SK-N-SH (cell line): ENCODE measurements around the gene SLC37A1. TPM values are rescaled to one million over a fixed set of nuclear protein-coding genes. Genes with fewer than 3 reads are reported as not detected.

Experiments
- CTCF ChIA-PET: fragments of 300-600, 350-600 bp; formaldehyde crosslinking; extraction: SDS; loops from one replicate; lab custom pipeline; 2021; lab: Yijun Ruan, JAX
- POLR2A ChIA-PET: fragments of 350-600 bp; sonication (Branson Sonifier 250); formaldehyde crosslinking; extraction: SDS; loops from one replicate; lab custom pipeline; 2020; ENCODE audit warnings: antibody characterized with exemption, inconsistent platforms; lab: Yijun Ruan, JAX
- DNase-seq: peaks from one replicate; pipeline ENCODE4 v3.0.0; 2012
- H2AFZ ChIP-seq: fragments of 200-600 bp; sonication (generic); 2 replicates; pipeline ENCODE4 v1.8.1; 2016; ENCODE audit warnings: antibody characterized with exemption, mild to moderate bottlenecking, low read depth
- H3F3A ChIP-seq: fragments of 200-600 bp; sonication (generic); replicated peaks from 2 replicates; pipeline ENCODE3; 2016; ENCODE audit warnings: antibody characterized with exemption, mild to moderate bottlenecking; ENCODE audit not compliant: insufficient read depth
- H3K27ac ChIP-seq, 2 experiments: fragments of 200-500 bp in 1 of 2; fragments of 200-600 bp in 1 of 2; sonication (Bioruptor generic) in 1 of 2; sonication (generic), shearing (Covaris generic) in 1 of 2; 2 replicates each; pipeline versions ENCODE4 v1.5.1 to v1.6.1; 2014 to 2016; ENCODE audit warnings: low read depth in 2 of 2, inconsistent platforms in 1 of 2, low read length in 1 of 2, mild to moderate bottlenecking in 1 of 2, mixed read lengths in 1 of 2
- H3K27me3 ChIP-seq: fragments of 200-600 bp; sonication (generic), shearing (Covaris generic); 2 replicates; pipeline ENCODE4 v1.6.1; 2016; ENCODE audit warnings: mixed run types; ENCODE audit not compliant: insufficient read depth
- H3K36me3 ChIP-seq, 2 experiments: fragments of 200-500 bp in 1 of 2; fragments of 200-600 bp in 1 of 2; sonication (Bioruptor generic) in 1 of 2; sonication (generic) in 1 of 2; replicated peaks in 1 of 2; 2 replicates each; pipeline versions ENCODE3 to v1.5.1; 2014 to 2016; ENCODE audit warnings: low read length in 1 of 2, mild to moderate bottlenecking in 1 of 2; ENCODE audit not compliant: insufficient read depth in 2 of 2, control insufficient read depth in 1 of 2
- H3K4me1 ChIP-seq, 2 experiments: fragments of 200-500 bp in 1 of 2; fragments of 200-600 bp in 1 of 2; sonication (Bioruptor generic) in 1 of 2; sonication (generic), shearing (Covaris generic) in 1 of 2; 2 replicates each; pipeline versions ENCODE4 v1.5.1 to v1.6.1; 2014 to 2016; ENCODE audit warnings: low read depth in 1 of 2, low read length in 1 of 2, mixed run types in 1 of 2; ENCODE audit not compliant: insufficient read depth in 2 of 2, control insufficient read depth in 1 of 2
- H3K4me2 ChIP-seq: fragments of 200-600 bp; sonication (generic), shearing (Covaris generic); 2 replicates; pipeline ENCODE4 v1.6.1; 2017; ENCODE audit warnings: mixed run types
- H3K4me3 ChIP-seq, 2 experiments: fragments of 200-500 bp in 1 of 2; fragments of 200-600 bp in 1 of 2; sonication (Bioruptor generic) in 1 of 2; sonication (generic), shearing (Covaris generic) in 1 of 2; 2 replicates each; pipeline versions ENCODE4 v1.5.1 to v1.8.1; 2014 to 2016; ENCODE audit warnings: low read depth in 2 of 2, inconsistent platforms in 1 of 2, low read length in 1 of 2, mild to moderate bottlenecking in 1 of 2, mixed read lengths in 1 of 2, moderate library complexity in 1 of 2
- H3K79me2 ChIP-seq: fragments of 200-600 bp; sonication (generic); 2 replicates; pipeline ENCODE4 v1.8.1; 2017; ENCODE audit warnings: mild to moderate bottlenecking; ENCODE audit not compliant: insufficient read depth
- H3K9ac ChIP-seq: fragments of 200-600 bp; sonication (generic); 2 replicates; pipeline ENCODE4 v1.6.1; 2017; ENCODE audit warnings: mixed run types
- H3K9me2 ChIP-seq: fragments of 200-600 bp; sonication (generic); 2 replicates; pipeline ENCODE4 v1.6.1; 2017; ENCODE audit warnings: mixed run types
- H3K9me3 ChIP-seq: fragments of 200-600 bp; sonication (generic); 2 replicates; pipeline ENCODE4 v1.6.1; 2017; ENCODE audit warnings: mixed run types, mild to moderate bottlenecking, moderate library complexity
- H4K20me1 ChIP-seq: fragments of 200-600 bp; sonication (generic); 2 replicates; pipeline ENCODE4 v1.6.1; 2017; ENCODE audit warnings: mild to moderate bottlenecking, mixed run types; ENCODE audit not compliant: insufficient read depth
- EP300 ChIP-seq, 2 experiments: IDR thresholded peaks; 2 replicates each; pipeline versions ENCODE4 v1.4.0 to v1.6.1; 2012; ENCODE audit warnings: borderline replicate concordance in 1 of 2, low read depth in 1 of 2, low read length in 1 of 2
- FOSL2 ChIP-seq: IDR thresholded peaks from 2 replicates; pipeline ENCODE4 v1.4.0; 2012; ENCODE audit warnings: low read depth, mild to moderate bottlenecking, moderate library complexity, borderline replicate concordance
- FOXJ3 ChIP-seq: sonication (generic); formaldehyde crosslinking; IDR thresholded peaks from 2 replicates; pipeline ENCODE4 v1.5.1; 2020; ENCODE audit warnings: mild to moderate bottlenecking, missing genetic modification reagents
- FOXM1 ChIP-seq: IDR thresholded peaks from 2 replicates; pipeline ENCODE4 v1.4.0; 2012; ENCODE audit warnings: low read depth, mild to moderate bottlenecking
- IRF3 ChIP-seq: fragments of 150-350 bp; IDR thresholded peaks from 2 replicates; pipeline ENCODE4 v1.6.1; 2016; ENCODE audit warnings: mild to moderate bottlenecking, low read depth, low read length
- MEF2A ChIP-seq: IDR thresholded peaks from 2 replicates; pipeline ENCODE4 v1.4.0; 2012; ENCODE audit warnings: low read depth, borderline replicate concordance
- MXI1 ChIP-seq: IDR thresholded peaks from 2 replicates; pipeline ENCODE4 v1.6.1; 2012; ENCODE audit warnings: mild to moderate bottlenecking, low read depth, low read length, improper control_type of control experiment
- NRF1 ChIP-seq: IDR thresholded peaks from 2 replicates; pipeline ENCODE4 v1.6.1; 2012; ENCODE audit warnings: low read depth, mild to moderate bottlenecking, low read length
- POLR2AphosphoS5 ChIP-seq: IDR thresholded peaks from 2 replicates; pipeline ENCODE4 v1.6.1; 2012; ENCODE audit warnings: low read depth, low read length
- RCOR1 ChIP-seq: fragments of 150-350 bp; IDR thresholded peaks from 2 replicates; pipeline ENCODE4 v1.6.1; 2017; ENCODE audit warnings: antibody characterized with exemption, low read length
- SIN3A ChIP-seq: IDR thresholded peaks from 2 replicates; pipeline ENCODE4 v1.6.1; 2012; ENCODE audit warnings: low read depth, mild to moderate bottlenecking, low read length, moderate library complexity, borderline replicate concordance
- TAF1 ChIP-seq: IDR thresholded peaks from 2 replicates; pipeline ENCODE4 v1.6.1; 2012; ENCODE audit warnings: low read depth, mild to moderate bottlenecking, low read length, moderate library complexity, borderline replicate concordance
- USF1 ChIP-seq: IDR thresholded peaks from 2 replicates; pipeline ENCODE4 v1.4.0; 2012; ENCODE audit warnings: low read depth, borderline replicate concordance
- USF2 ChIP-seq: fragments of 150-350 bp; IDR thresholded peaks from 2 replicates; pipeline ENCODE4 v1.6.1; 2017; ENCODE audit warnings: antibody characterized with exemption, low read length, low read depth, borderline replicate concordance
- YY1 ChIP-seq: IDR thresholded peaks from 2 replicates; pipeline ENCODE4 v1.4.0; 2012; ENCODE audit warnings: low read depth, mild to moderate bottlenecking
- WGBS: methylation state at CpG from one replicate; pipeline ENCODE4 v1.1.6; 2017; ENCODE audit warnings: low lambda C conversion rate; 5-methylcytosine and 5-hydroxymethylcytosine counted together
- polyA plus RNA-seq, 3 experiments: library from polyadenylated mRNA; depleted of rRNA; stranded (reverse); fragments of >200 nt; gene quantifications; 2 replicates each; pipeline ENCODE4 v1.2.3, GENCODE V29; 2012

SLC37A1 gene
- polyA plus RNA-seq, 1 of the 3 experiments (the other 2 are of a cell fraction) = 2.8 TPM

GRCh38 chr21:42563261-42563660 is 49.6 kb downstream of the SLC37A1 start:
- H4K20me1 ChIP-seq = no peaks in the 10 kb centered on the region
- H3K9ac ChIP-seq = no peak overlapping the region
- ChIA-PET POLR2A (no interaction called here), CTCF (no interaction called here)
- no peak for DNase-seq
- TF ChIP-seq SIN3A (no peak), FOXJ3 (CRISPR knock-in tag) (no peak), FOSL2 (no peak), FOXM1 (no peak), USF1 (no peak), EP300 (IDR thresholded peaks at IDR 0.05; ENCODE audit: borderline replicate concordance in 1 of 2, low read depth in 1 of 2, low read length in 1 of 2) (no peak)
- H2AFZ ChIP-seq = no peak overlapping the region
- no peak overlapping the region for H3K4me2 ChIP-seq
- WGBS = 65% methylated on average over 6 of the region's 10 CpGs
- no peak overlapping the region for H3K27ac ChIP-seq
- H3K9me3 ChIP-seq = no peaks in the 10 kb centered on the region
- H3K4me3 ChIP-seq = no peak overlapping the region
- no peaks in the 10 kb centered on the region for H3K9me2 ChIP-seq
- H3K79me2 ChIP-seq = no peaks in the 10 kb centered on the region
- no peaks in the 10 kb centered on the region for H3F3A ChIP-seq
- H3K27me3 ChIP-seq = no peaks in the 10 kb centered on the region
- no peaks in the 10 kb centered on the region for H3K36me3 ChIP-seq
- no peaks in the 10 kb centered on the region for H3K4me1 ChIP-seq

- no peak overlapping the region for H2AFZ ChIP-seq
- ChIA-PET CTCF (no interaction called here), POLR2A (no interaction called here)
These were observed 50.0 kb downstream of the SLC37A1 start for GRCh38 chr21:42563686-42564085.

More at GRCh38 chr21:42563686-42564085, 50.0 kb downstream of the SLC37A1 start:
- H3K27me3 ChIP-seq = no peaks in the 10 kb centered on the region
- no peaks in the 10 kb centered on the region for H3K9me2 ChIP-seq
- 82% methylated on average over 12 of the region's 14 CpGs for WGBS
- TF ChIP-seq NRF1 = no peak
- TF ChIP-seq MXI1 = no peak
- TF ChIP-seq USF1 = no peak
- TF ChIP-seq YY1 = no peak
- no peak for TF ChIP-seq TAF1
- no peak for TF ChIP-seq RCOR1
- TF ChIP-seq USF2 = no peak
- TF ChIP-seq FOXJ3 (CRISPR knock-in tag) = no peak
- TF ChIP-seq IRF3 = no peak
- no peak for TF ChIP-seq MEF2A
- TF ChIP-seq POLR2AphosphoS5 = no peak
- TF ChIP-seq, all 33 proteins: peak for 0
- no peak overlapping the region for H3K4me3 ChIP-seq
- H3K4me1 ChIP-seq = no peaks in the 10 kb centered on the region
- no peak overlapping the region for H3K9ac ChIP-seq
- H3K4me2 ChIP-seq = no peak overlapping the region
- H3K27ac ChIP-seq = no peak overlapping the region
- no peaks in the 10 kb centered on the region for H3K36me3 ChIP-seq
- no peaks in the 10 kb centered on the region for H3K79me2 ChIP-seq
- DNase-seq = no peak
- no peaks in the 10 kb centered on the region for H4K20me1 ChIP-seq
- H3K9me3 ChIP-seq = no peaks in the 10 kb centered on the region
- H3F3A ChIP-seq = no peaks in the 10 kb centered on the region
